Esophagus mucosa (tissue), 1 donor: ENCODE data around the gene ZBTB21. TPM values are rescaled to one million over a fixed set of nuclear protein-coding genes. Genes with fewer than 3 reads are reported as not detected.
"Not testable (repeated sequence)": the region's sequence is repeated elsewhere in the genome, so short reads cannot be mapped to it uniquely, and the experiment has no call there.

Experiments
- ATAC-seq: fragments of 200-7000 bp; cut with Tn5 transposase; one replicate; pipeline ENCODE4 v1.9.1; 2020
- total RNA-seq: library from RNA; stranded (reverse); gene quantifications from one replicate; pipeline ENCODE4 v1.2.4, GENCODE V29; 2023
- donor health status: DM: yes; HTN: yes; CAD: no.

ZBTB21 gene
- total RNA-seq, 1 donor from 2014 or later = 8.7 TPM

GRCh38 chr21:41950941-41951351, 59.2 kb downstream of the ZBTB21 start:
- ATAC-seq = no peak

GRCh38 chr21:41949631-41950030, 60.5 kb downstream of the ZBTB21 start:
- not testable (repeated sequence) for ATAC-seq

- ATAC-seq = no peak
Observed at GRCh38 chr21:41948901-41949300, 61.3 kb downstream of the ZBTB21 start.

GRCh38 chr21:41948078-41948895, 61.9 kb downstream of the ZBTB21 start:
- ATAC-seq = no peak

- ATAC-seq = no peak
Observed at GRCh38 chr21:41945982-41946381, 64.2 kb downstream of the ZBTB21 start.

- ATAC-seq = no peak
Observed at GRCh38 chr21:41943851-41944250, 66.3 kb downstream of the ZBTB21 start.

GRCh38 chr21:41942457-41942856, 67.7 kb downstream of the ZBTB21 start:
- ATAC-seq = no peak

- ATAC-seq = no peak
Observed at GRCh38 chr21:41941941-41942340, 68.2 kb downstream of the ZBTB21 start.

- ATAC-seq = no peak
Observed at GRCh38 chr21:41940431-41940830, 69.7 kb downstream of the ZBTB21 start.

- ATAC-seq = no peak
Observed at GRCh38 chr21:41939391-41939790, 70.8 kb downstream of the ZBTB21 start.

Other genes with a start within 250 kb of the ZBTB21 start
- gene RIPK4, start 243.3 kb downstream of the ZBTB21 start, total RNA-seq = 51.1 TPM
- gene PRDM15, start 131.0 kb downstream of the ZBTB21 start, total RNA-seq = 5.5 TPM
- 11.4 TPM for gene C2CD2, start 56.3 kb downstream of the ZBTB21 start, total RNA-seq
- 0.08 TPM for gene UMODL1, start 61.0 kb upstream of the ZBTB21 start, total RNA-seq
- 4.2 TPM for gene ABCG1, start 208.8 kb upstream of the ZBTB21 start, total RNA-seq